ENCODE measurements around the gene SLCO4A1.

- TF ChIP-seq CTCF (IDR thresholded peaks at IDR 0.05): no peak
- TF ChIP-seq POLR2A (IDR thresholded peaks at IDR 0.05): no peak
Observed at GRCh38 chr20:62653373-62653772, 11.1 kb downstream of the SLCO4A1 start.
